PC-3 (cell line): ENCODE measurements around the gene ZNF407. TPM values are rescaled to one million over a fixed set of nuclear protein-coding genes. Genes with fewer than 3 reads are reported as not detected.

Experiments used
- ATAC-seq: fragments of 200-7000 bp; cut with Tn5 transposase; 2 replicates; pipeline ENCODE4 v1.9.1; 2020; ENCODE audit warnings: mild to moderate bottlenecking, moderate library complexity
- BruUV-seq: library from RNA; stranded (reverse); fragments of 400-500 nt; replicated peaks from 2 replicates; lab custom pipeline; 2021; lab: Mats Ljungman, UMichigan
- CTCF ChIA-PET: fragments of 300-600 bp; sonication (Branson Sonifier 250); formaldehyde crosslinking; loops from one replicate; lab custom pipeline; 2022; ENCODE audit warnings: antibody characterized with exemption; lab: Charles Lee
- POLR2A ChIA-PET: fragments of 300-600 bp; sonication (Branson Sonifier 250); formaldehyde crosslinking; loops from one replicate; lab custom pipeline; 2022; ENCODE audit warnings: antibody characterized with exemption; ENCODE audit not compliant: unreplicated experiment; lab: Charles Lee
- DNase-seq: peaks from one replicate; pipeline ENCODE4 v3.0.0-alpha.2; 2015
- H2AFZ ChIP-seq: fragments of 300-600 bp; sonication (generic); 2 replicates; pipeline ENCODE4 v1.6.0; 2016; ENCODE audit warnings: antibody characterized with exemption, low read length
- H3F3A ChIP-seq: fragments of 300-600 bp; sonication (generic); one replicate; pipeline ENCODE4 v1.6.0; 2017; ENCODE audit warnings: antibody characterized with exemption, low read length, control low read depth, mild to moderate bottlenecking; ENCODE audit not compliant: unreplicated experiment
- H3K27ac ChIP-seq: fragments of 300-600 bp; sonication (generic); 2 replicates; pipeline ENCODE4 v1.5.1; 2016; ENCODE audit warnings: mild to moderate bottlenecking, low read length
- H3K27me3 ChIP-seq: fragments of 300-600 bp; sonication (generic); 2 replicates; pipeline ENCODE4 v1.6.1; 2016; ENCODE audit warnings: low read length, mixed read lengths
- H3K36me3 ChIP-seq: fragments of 300-600 bp; sonication (generic); 2 replicates; pipeline ENCODE4 v1.6.1; 2016; ENCODE audit warnings: low read depth, mixed run types, low read length, mixed read lengths
- H3K4me1 ChIP-seq: fragments of 300-600 bp; sonication (generic); 2 replicates; pipeline ENCODE4 v1.5.1; 2016; ENCODE audit warnings: low read length; ENCODE audit not compliant: insufficient read depth
- H3K4me2 ChIP-seq: fragments of 300-600 bp; sonication (generic); 2 replicates; pipeline ENCODE4 v1.6.0; 2016; ENCODE audit warnings: low read length
- H3K4me3 ChIP-seq: fragments of 300-600 bp; sonication (generic); 2 replicates; pipeline ENCODE4 v1.5.1; 2016; ENCODE audit warnings: mild to moderate bottlenecking, low read length, mixed read lengths
- H3K79me2 ChIP-seq: fragments of 300-600 bp; sonication (generic); 2 replicates; pipeline ENCODE4 v1.6.1; 2017; ENCODE audit warnings: low read length, mixed read lengths
- H3K9ac ChIP-seq: fragments of 300-600 bp; sonication (generic); 2 replicates; pipeline ENCODE4 v1.6.0; 2016; ENCODE audit warnings: mild to moderate bottlenecking, low read length
- H3K9me2 ChIP-seq: fragments of 300-600 bp; sonication (generic); replicated peaks from 2 replicates; pipeline ENCODE4 v1.6.1; 2016; ENCODE audit warnings: mixed run types, low read length, mixed read lengths
- H3K9me3 ChIP-seq: fragments of 300-600 bp; sonication (generic); 2 replicates; pipeline ENCODE4 v1.6.1; 2016; ENCODE audit warnings: low read length, mixed read lengths
- H4K20me1 ChIP-seq: fragments of 300-600 bp; sonication (generic); 2 replicates; pipeline ENCODE4 v1.6.1; 2016; ENCODE audit warnings: low read length, mixed read lengths
- CTCF ChIP-seq: fragments of 300-600 bp; sonication (generic); conservative IDR thresholded peaks from 2 replicates; pipeline ENCODE4 v1.5.1; 2017; ENCODE audit warnings: antibody characterized with exemption, low read depth, mild to moderate bottlenecking, low read length
- EZH2 ChIP-seq: fragments of 300-600 bp; sonication (generic); IDR thresholded peaks from one replicate; pipeline ENCODE4 v1.6.1; 2017; ENCODE audit warnings: antibody characterized with exemption, mild to moderate bottlenecking, low read length; ENCODE audit not compliant: unreplicated experiment
- EZH2phosphoT487 ChIP-seq: fragments of 300-600 bp; sonication (generic); IDR thresholded peaks from 2 replicates; pipeline ENCODE4 v1.6.1; 2018; ENCODE audit warnings: mild to moderate bottlenecking, antibody characterized with exemption, low read length, borderline replicate concordance
- intact Hi-C: fragments of 100-400 bp; cut with micrococcal nuclease; formaldehyde crosslinking; loops from 2 replicates; pipeline ENCODE4 v1.9.0; 2023
- total RNA-seq: library from RNA; depleted of rRNA; stranded (reverse); fragments of >200 nt; gene quantifications from 2 replicates; pipeline ENCODE4 v1.2.3, GENCODE V29; 2014

Gene ZNF407
- total RNA-seq, 1 experiment from 2014 or later = 9.3 TPM

DNA sequence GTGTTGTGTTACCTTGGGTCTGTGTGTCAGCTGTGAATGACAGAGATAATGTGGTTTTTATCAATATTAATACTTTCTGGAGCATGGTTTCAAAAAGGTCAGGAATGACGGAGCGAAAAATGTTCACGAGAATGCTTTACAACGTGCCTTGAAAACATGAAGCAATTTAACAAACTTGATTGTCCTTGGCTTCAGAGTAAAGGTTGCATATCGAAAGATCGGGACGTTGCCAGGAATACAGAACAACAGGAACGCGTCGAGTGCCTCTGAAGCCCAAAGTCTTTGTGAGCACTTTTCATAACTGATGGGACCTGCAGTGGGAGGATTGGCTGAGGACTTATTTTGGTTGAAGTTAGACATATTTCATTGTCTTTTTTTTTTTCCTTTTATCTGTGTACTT lies 206.1 kb downstream of the ZNF407 start:
- no peaks in the 10 kb centered on the region for H3K9me2 ChIP-seq
- H3K4me1 ChIP-seq = peaks cover 26% of the 10 kb centered on the region
- no peaks in the 10 kb centered on the region for H3K79me2 ChIP-seq
- H3K9ac ChIP-seq = no peak overlapping the region
- H3K36me3 ChIP-seq = no peaks in the 10 kb centered on the region
- no peak overlapping the region for H2AFZ ChIP-seq
- no TSS peak for BruUV-seq
- no peaks in the 10 kb centered on the region for H3K27me3 ChIP-seq
- CTCF ChIA-PET = no interaction called here
- TF ChIP-seq EZH2phosphoT487 = no peak
- TF ChIP-seq EZH2 = no peak
- TF ChIP-seq CTCF = no peak
- H3K4me3 ChIP-seq = no peak overlapping the region
- no peaks in the 10 kb centered on the region for H4K20me1 ChIP-seq
- POLR2A ChIA-PET = no interaction called here
- H3K4me2 ChIP-seq = no peak overlapping the region
- ATAC-seq (no peak), DNase-seq (no peak)
- H3K9me3 ChIP-seq = no peaks in the 10 kb centered on the region
- no peak overlapping the region for H3K27ac ChIP-seq
- H3F3A ChIP-seq = no peaks in the 10 kb centered on the region
- intact Hi-C loops = no loop called here

GRCh38 chr18:74804677-74805076 lies 207.0 kb downstream of the ZNF407 start:
- TF ChIP-seq CTCF (no peak), EZH2phosphoT487 (no peak), EZH2 (no peak)
- no peak overlapping the region for H3K27ac ChIP-seq
- H3K4me2 ChIP-seq = no peak overlapping the region
- H2AFZ ChIP-seq = no peak overlapping the region
- no peaks in the 10 kb centered on the region for H3K9me2 ChIP-seq
- no peaks in the 10 kb centered on the region for H3F3A ChIP-seq
- CTCF ChIA-PET = no interaction called here
- no TSS peak for BruUV-seq
- ATAC-seq = no peak
- H3K9me3 ChIP-seq = no peaks in the 10 kb centered on the region
- no peaks in the 10 kb centered on the region for H3K36me3 ChIP-seq
- H3K79me2 ChIP-seq = no peaks in the 10 kb centered on the region
- POLR2A ChIA-PET = no interaction called here
- intact Hi-C loops = loop anchor here (5.0 kb wide), 2 partner anchors 93 to 143 kb away; no protein-coding TSS in a partner anchor
- H3K4me1 ChIP-seq = peaks cover 26% of the 10 kb centered on the region
- no peaks in the 10 kb centered on the region for H3K27me3 ChIP-seq
- H4K20me1 ChIP-seq = no peaks in the 10 kb centered on the region
- DNase-seq = no peak
- no peak overlapping the region for H3K4me3 ChIP-seq
- no peak overlapping the region for H3K9ac ChIP-seq

DNA sequence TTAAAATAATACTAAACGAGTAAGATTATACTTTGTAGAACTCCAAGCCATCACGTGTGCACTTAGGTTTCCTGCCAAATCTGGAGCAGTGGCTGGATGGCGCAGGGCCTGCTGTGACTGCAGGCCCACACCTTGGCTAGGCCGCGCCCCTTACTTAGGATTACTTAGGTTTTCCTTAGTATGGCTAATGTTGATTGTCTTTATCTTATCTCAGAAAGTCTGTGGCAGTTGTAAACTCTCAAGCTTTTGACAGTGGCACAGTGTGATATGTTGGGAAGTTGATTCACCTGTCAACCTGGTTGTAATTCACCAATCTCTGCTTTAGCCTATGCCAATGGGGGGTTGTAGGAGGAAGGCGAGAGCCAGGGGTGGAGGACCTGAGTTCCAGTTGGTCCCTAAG lies 208.4 kb downstream of the ZNF407 start:
- H3K9ac ChIP-seq = peak overlapping the region; percentile 51
- no peaks in the 10 kb centered on the region for H3K9me2 ChIP-seq
- H4K20me1 ChIP-seq = no peaks in the 10 kb centered on the region
- BruUV-seq = no TSS peak
- H3K27me3 ChIP-seq = no peaks in the 10 kb centered on the region
- no peaks in the 10 kb centered on the region for H3K79me2 ChIP-seq
- DNase-seq (peak; percentile 35), ATAC-seq (peak; percentile 13)
- peak overlapping the region; percentile 1; the same call in 1 of the 2 replicates for H2AFZ ChIP-seq
- no peaks in the 10 kb centered on the region for H3K9me3 ChIP-seq
- H3K36me3 ChIP-seq = no peaks in the 10 kb centered on the region
- no peaks in the 10 kb centered on the region for H3F3A ChIP-seq
- ChIA-PET CTCF (interaction anchor here (1.1 kb wide), 1 partner anchor 14 kb away, joined by 5 read pairs; no protein-coding TSS in a partner anchor), POLR2A (no interaction called here)
- H3K4me1 ChIP-seq = peaks cover 26% of the 10 kb centered on the region
- TF ChIP-seq EZH2 = no peak
- no peak for TF ChIP-seq CTCF
- TF ChIP-seq EZH2phosphoT487 = no peak
- peak overlapping the region; percentile 92 for H3K27ac ChIP-seq
- peak overlapping the region; percentile 77 for H3K4me2 ChIP-seq
- intact Hi-C loops = loop anchor here (1.0 to 5.0 kb wide), 4 partner anchors 60 to 149 kb away; no protein-coding TSS in a partner anchor
- peak overlapping the region; percentile 36 for H3K4me3 ChIP-seq
